HepG2 (cell line): ENCODE measurements around the gene LIN7A. TPM values are rescaled to one million over a fixed set of nuclear protein-coding genes. Genes with fewer than 3 reads are reported as not detected.

Experiments used
- ATAC-seq: fragments of 200-7000 bp; cut with Tn5 transposase; 3 replicates; pipeline ENCODE4 v1.9.1; 2020; ENCODE audit warnings: mild to moderate bottlenecking, moderate library complexity
- BruUV-seq: library from RNA; stranded (reverse); fragments of 400-500 nt; replicated peaks from 2 replicates; lab custom pipeline; 2021; lab: Mats Ljungman, UMichigan
- CTCF ChIA-PET: fragments of 300-600 bp; formaldehyde crosslinking; extraction: SDS; loops from one replicate; lab custom pipeline; 2021; ENCODE audit warnings: low total read pairs, inconsistent platforms, low intra/inter-chr PET ratio; lab: Yijun Ruan, JAX
- POLR2A ChIA-PET: fragments of 350-600 bp; sonication (Branson Sonifier 250); formaldehyde crosslinking; loops from one replicate; lab custom pipeline; 2020; ENCODE audit warnings: antibody characterized with exemption, inconsistent platforms; lab: Yijun Ruan, JAX
- DNase-seq: peaks from one replicate; pipeline ENCODE4 v3.0.0-alpha.2; 2015; ENCODE audit warnings: low spot score
- FAIRE-seq: peaks from 3 replicates; lab custom pipeline; 2011; peaks lifted over from hg19 to GRCh38; lab: Jason Lieb, UNC
- H2AFZ ChIP-seq: one replicate; pipeline ENCODE4 v1.6.1; 2011; ENCODE audit warnings: low read length, inconsistent platforms
- H3K27ac ChIP-seq: fragments of 300-600 bp; 3 replicates; pipeline ENCODE4 v1.8.0; 2011; ENCODE audit warnings: mixed run types, mild to moderate bottlenecking, mixed read lengths, low read length, inconsistent platforms; ENCODE audit not compliant: insufficient read depth; ENCODE audit errors: extremely low read length
- H3K27me3 ChIP-seq, 2 experiments: fragments of 200-600 bp in 1 of 2; 2 replicates in 1 of 2; 3 replicates in 1 of 2; pipeline versions ENCODE4 v1.6.0 to v1.8.0; 2011; ENCODE audit warnings: low read length in 2 of 2, mild to moderate bottlenecking in 2 of 2, moderate library complexity in 2 of 2, inconsistent platforms in 1 of 2; ENCODE audit not compliant: insufficient read depth in 2 of 2, control insufficient read depth in 1 of 2
- H3K36me3 ChIP-seq, 2 experiments: fragments of 200-600 bp in 1 of 2; replicated peaks in 1 of 2; 2 replicates in 1 of 2; 3 replicates in 1 of 2; pipeline versions ENCODE4 v1.5.1 to v1.8.0; 2011; ENCODE audit warnings: low read length in 2 of 2, inconsistent platforms in 1 of 2; ENCODE audit not compliant: insufficient read depth in 2 of 2, control insufficient read depth in 1 of 2
- H3K4me1 ChIP-seq: 2 replicates; pipeline ENCODE4 v1.5.1; 2012; ENCODE audit warnings: low read length, inconsistent platforms; ENCODE audit not compliant: insufficient read depth
- H3K4me2 ChIP-seq: 2 replicates; pipeline ENCODE4 v1.6.0; 2011; ENCODE audit warnings: low read depth, low read length, inconsistent platforms
- H3K4me3 ChIP-seq, 3 experiments: fragments of 200-600 bp in 1 of 3; sonication (generic), shearing (Covaris generic) in 1 of 3; replicated peaks in 1 of 3; 2 replicates each; pipeline ENCODE4 v1.5.1; 2011 to 2016; ENCODE audit warnings: low read length in 3 of 3, inconsistent platforms in 2 of 3, low read depth in 2 of 3, mild to moderate bottlenecking in 2 of 3, control low read depth in 1 of 3, mixed read lengths in 1 of 3; ENCODE audit not compliant: insufficient read depth in 1 of 3
- H3K79me2 ChIP-seq: one replicate; pipeline ENCODE4 v1.6.1; 2011; ENCODE audit warnings: low read length, inconsistent platforms; ENCODE audit not compliant: insufficient read depth
- H3K9ac ChIP-seq: 2 replicates; pipeline ENCODE4 v1.6.0; 2011; ENCODE audit warnings: mild to moderate bottlenecking, low read depth, low read length, inconsistent platforms; ENCODE audit not compliant: insufficient read depth
- H3K9me3 ChIP-seq: 2 replicates; pipeline ENCODE4 v1.5.1; 2012; ENCODE audit warnings: mild to moderate bottlenecking, low read length
- H4K20me1 ChIP-seq: 2 replicates; pipeline ENCODE4 v1.6.0; 2011; ENCODE audit warnings: inconsistent platforms, mild to moderate bottlenecking, low read length, moderate library complexity; ENCODE audit not compliant: insufficient read depth
- CBX2 ChIP-seq, 2 experiments: fragments of 200-600 bp in 1 of 2; sonication (generic); formaldehyde crosslinking in 1 of 2; IDR thresholded peaks; 2 replicates each; pipeline versions ENCODE4 v1.7.0 to v1.8.1; 2018 to 2022; ENCODE audit warnings: low read depth in 2 of 2, low read length in 1 of 2, mild to moderate bottlenecking in 1 of 2, missing genetic modification reagents in 1 of 2
- CEBPB ChIP-seq: IDR thresholded peaks from 2 replicates; pipeline ENCODE4 v1.6.1; 2011; ENCODE audit warnings: low read depth, low read length, improper control_type of control experiment, borderline replicate concordance
- HDAC1 ChIP-seq: sonication (generic); formaldehyde crosslinking; IDR thresholded peaks from 2 replicates; pipeline ENCODE4 v1.5.1; 2020; ENCODE audit warnings: mild to moderate bottlenecking, missing genetic modification reagents
- HES4 ChIP-seq: sonication (generic); formaldehyde crosslinking; IDR thresholded peaks from 2 replicates; pipeline ENCODE4 v1.9.0; 2021; ENCODE audit warnings: mild to moderate bottlenecking, missing genetic modification reagents, borderline replicate concordance
- ZNF503 ChIP-seq: sonication (generic); formaldehyde crosslinking; IDR thresholded peaks from 2 replicates; pipeline ENCODE4 v1.4.0; 2020; ENCODE audit warnings: missing genetic modification reagents
- ZNF552 ChIP-seq: sonication (generic); formaldehyde crosslinking; IDR thresholded peaks from 2 replicates; pipeline ENCODE4 v1.9.0; 2022; ENCODE audit warnings: missing genetic modification reagents, mild to moderate bottlenecking, borderline replicate concordance
- WGBS: methylation state at CpG from one replicate; pipeline ENCODE4 v1.1.6; 2017; ENCODE audit warnings: low lambda C conversion rate; 5-methylcytosine and 5-hydroxymethylcytosine counted together
- in situ Hi-C: cut with HindIII; loops from 2 replicates; pipeline ENCODE4 v1.10.0; 2017; ENCODE audit warnings: low pct_unique_long_range_greater_than_20kb; ENCODE audit not compliant: extremely low pct_ligation_motif_present
- intact Hi-C: fragments of 100-400 bp; cut with micrococcal nuclease; formaldehyde crosslinking; loops from one replicate; pipeline ENCODE4 v1.10.0; 2022; ENCODE audit not compliant: unreplicated experiment
- polyA plus RNA-seq, 8 experiments: library from polyadenylated mRNA; depleted of rRNA in 3 of 8; stranded (reverse) in 7 of 8; unstranded in 1 of 8; fragments of >200 nt; fragmentation: Illumina TruSeq in 4 of 8; extraction: Trizol in 4 of 8; gene quantifications; 2 replicates each; pipeline versions ENCODE4 v1.2.1 to v1.2.3, GENCODE V29; 2011 to 2016; ENCODE audit warnings: low read depth in 4 of 8, missing spikeins in 1 of 8, mixed read lengths in 1 of 8; ENCODE audit not compliant: insufficient read depth in 1 of 8
- total RNA-seq, 5 experiments: library from RNA; depleted of rRNA; stranded (reverse); fragments of >200 nt; fragmentation: Illumina TruSeq; extraction: Trizol; gene quantifications; 2 replicates each; pipeline ENCODE4 v1.2.3, GENCODE V29; 2016; ENCODE audit warnings: low read depth in 1 of 5

Gene LIN7A
- total and polyA plus RNA-seq, 2 of the 13 experiments (the other 11 are each of a cell fraction or from before 2014, with no cell fraction given): 18.5 to 19.2 TPM

GRCh38 chr12:80845639-80846038 lies 92.1 kb downstream of the LIN7A start (continued):
- TF ChIP-seq HDAC1 (CRISPR knock-in tag): no peak
- TF ChIP-seq ZNF552: no peak
- TF ChIP-seq CBX2 (IDR thresholded peaks at IDR 0.05; ENCODE audit: low read depth, low read length): no peak
- TF ChIP-seq CBX2 (CRISPR knock-in tag; IDR thresholded peaks at IDR 0.05; ENCODE audit: low read depth): no peak
- no peak for TF ChIP-seq ZNF503 (CRISPR knock-in tag)

DNA sequence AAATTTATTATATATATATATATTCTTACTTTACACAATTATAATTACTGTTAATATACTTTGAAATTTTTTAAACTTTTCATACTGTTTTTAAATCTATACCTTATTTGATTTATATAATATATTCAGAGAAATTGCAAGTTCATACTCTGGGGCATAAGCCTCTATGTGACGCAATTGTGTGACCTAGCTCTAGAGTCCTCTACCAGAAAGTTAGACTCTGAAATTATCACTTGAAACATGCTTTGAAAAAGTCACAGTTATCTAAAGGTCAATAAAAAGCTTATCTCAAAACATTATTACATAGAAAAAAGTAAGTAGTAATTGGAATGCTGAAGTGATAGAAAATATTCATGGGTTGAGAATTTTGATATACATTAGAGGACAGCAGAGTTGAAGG lies 93.8 kb downstream of the LIN7A start:
- H3K79me2 ChIP-seq: no peaks in the 10 kb centered on the region
- POLR2A ChIA-PET: no interaction called here
- H3K4me2 ChIP-seq: no peak overlapping the region
- no peak overlapping the region for H3K9ac ChIP-seq
- no peak overlapping the region for H2AFZ ChIP-seq
- FAIRE-seq (no peak), DNase-seq (no peak), ATAC-seq (no peak)
- H3K27me3 ChIP-seq: no peaks in the 10 kb centered on the region
- H3K9me3 ChIP-seq: no peaks in the 10 kb centered on the region
- WGBS: 94% methylated on average over 1 of the region's 1 CpG
- no peak overlapping the region for H3K4me3 ChIP-seq
- H4K20me1 ChIP-seq: no peaks in the 10 kb centered on the region
- CTCF ChIA-PET: no interaction called here
- in situ Hi-C loops (no loop called here), intact Hi-C loops (no loop called here)
- H3K36me3 ChIP-seq: peaks cover 2 to 5% of the 10 kb centered on the region in 2 experiments; a peak in 2 of 5 replicates
- peaks cover 5% of the 10 kb centered on the region for H3K4me1 ChIP-seq
- BruUV-seq: no TSS peak
- TF ChIP-seq HES4 (CRISPR knock-in tag) (no peak), CEBPB (peak; percentile 37; the same call in 1 of the 2 replicates)
- H3K27ac ChIP-seq: no peak overlapping the region
